K562 (cell line): Measurements from ENCODE around the gene MYG1. TPM values are rescaled to one million over a fixed set of nuclear protein-coding genes. Genes with fewer than 3 reads are reported as not detected.

ENCODE experiments used
- BCL6 ChIP-seq: fragments of 250-450 bp; sonication (Bioruptor Pico); IDR thresholded peaks from 2 replicates; pipeline ENCODE4 v1.4.0; 2020
- CBFB ChIP-seq: sonication (generic); formaldehyde crosslinking; IDR thresholded peaks from 2 replicates; pipeline ENCODE4 v1.4.0; 2020; ENCODE audit warnings: mild to moderate bottlenecking, missing genetic modification reagents
- DNMT1 ChIP-seq: fragments of 450-650 bp; IDR thresholded peaks from 2 replicates; pipeline ENCODE4 v1.6.1; 2016; ENCODE audit warnings: antibody characterized with exemption, mild to moderate bottlenecking
- DPF2 ChIP-seq: fragments of 450-650 bp; IDR thresholded peaks from 2 replicates; pipeline ENCODE4 v1.6.1; 2016
- FOXJ3 ChIP-seq: sonication (generic); formaldehyde crosslinking; IDR thresholded peaks from 2 replicates; pipeline ENCODE4 v1.4.0; 2020; ENCODE audit warnings: mild to moderate bottlenecking, missing genetic modification reagents
- GATAD2A ChIP-seq: fragments of 450-650 bp; IDR thresholded peaks from 2 replicates; pipeline ENCODE4 v1.6.1; 2017
- GTF2E2 ChIP-seq: fragments of 200-800 bp; sonication (Bioruptor generic); IDR thresholded peaks from 2 replicates; pipeline ENCODE4 v1.6.1; 2016; ENCODE audit warnings: missing genetic modification characterization, missing compliant biosample characterization
- GTF2F1 ChIP-seq: IDR thresholded peaks from 2 replicates; pipeline ENCODE4 v1.6.1; 2011; ENCODE audit warnings: low read depth, low read length, improper control_type of control experiment
- HNRNPUL1 ChIP-seq: fragments of 200-400 bp; formaldehyde crosslinking; IDR thresholded peaks from 2 replicates; pipeline ENCODE4 v1.6.1; 2017; ENCODE audit warnings: low read length
- KDM2B ChIP-seq: fragments of 250-450 bp; sonication (Bioruptor Pico); IDR thresholded peaks from 2 replicates; pipeline ENCODE4 v1.8.0; 2021; ENCODE audit warnings: mild to moderate bottlenecking, moderate library complexity
- MAZ ChIP-seq, 2 experiments: fragments of 450-650 bp in 1 of 2; sonication (generic) in 1 of 2; formaldehyde crosslinking; IDR thresholded peaks in 1 of 2; conservative IDR thresholded peaks in 1 of 2; 2 replicates each; pipeline versions ENCODE4 v1.4.0 to v1.5.0; 2020; ENCODE audit warnings: mild to moderate bottlenecking in 1 of 2, missing genetic modification reagents in 1 of 2
- MTF1 ChIP-seq: fragments of 250-450 bp; sonication (Bioruptor Pico); IDR thresholded peaks from 2 replicates; pipeline ENCODE4 v1.9.0; 2021; ENCODE audit warnings: moderate library complexity, mild to moderate bottlenecking, inconsistent platforms, borderline replicate concordance
- MYBL2 ChIP-seq, 2 experiments: fragments of 450-650 bp in 1 of 2; sonication (generic) in 1 of 2; formaldehyde crosslinking in 1 of 2; IDR thresholded peaks; 2 replicates each; pipeline versions ENCODE4 v1.6.1 to v1.8.1; 2017 to 2022; ENCODE audit warnings: borderline replicate concordance in 1 of 2, inconsistent platforms in 1 of 2, low read depth in 1 of 2, mild to moderate bottlenecking in 1 of 2, missing genetic modification reagents in 1 of 2, moderate library complexity in 1 of 2
- NCOR1 ChIP-seq: fragments of 450-650 bp; IDR thresholded peaks from 2 replicates; pipeline ENCODE4 v1.6.1; 2016; ENCODE audit warnings: mild to moderate bottlenecking, moderate library complexity
- NR4A1 ChIP-seq, 2 experiments: fragments of 250-450 bp in 1 of 2; fragments of 450-650 bp in 1 of 2; sonication (Bioruptor Pico) in 1 of 2; IDR thresholded peaks; 2 replicates each; pipeline versions ENCODE4 v1.4.0 to v1.6.1; 2016 to 2020; ENCODE audit warnings: mild to moderate bottlenecking in 2 of 2, missing compliant biosample characterization in 1 of 2, missing genetic modification characterization in 1 of 2, moderate library complexity in 1 of 2
- PHTF2 ChIP-seq: fragments of 250-450 bp; sonication (Bioruptor Pico); IDR thresholded peaks from 2 replicates; pipeline ENCODE4 v1.5.0; 2021; ENCODE audit warnings: mild to moderate bottlenecking
- RBBP5 ChIP-seq: fragments of 200-600 bp; sonication (generic); IDR thresholded peaks from 2 replicates; pipeline ENCODE4 v1.6.1; 2012; ENCODE audit warnings: borderline replicate concordance, mild to moderate bottlenecking, low read length, control low read depth, inconsistent platforms; ENCODE audit not compliant: insufficient read depth, poor library complexity, severe bottlenecking
- RBM39 ChIP-seq: fragments of 200-400 bp; formaldehyde crosslinking; optimal IDR thresholded peaks from 2 replicates; pipeline ENCODE3; 2018; ENCODE audit warnings: low read depth, low read length
- SRF ChIP-seq, 2 experiments: fragments of 250-450, 450-650 bp in 1 of 2; sonication (Bioruptor Pico) in 1 of 2; sonication (generic) in 1 of 2; formaldehyde crosslinking; IDR thresholded peaks; 2 replicates each; pipeline versions ENCODE4 v1.5.0 to v1.5.1; 2020 to 2022; ENCODE audit warnings: mild to moderate bottlenecking in 1 of 2, missing genetic modification reagents in 1 of 2
- TCFL5 ChIP-seq: fragments of 250-450 bp; sonication (Bioruptor Pico); conservative IDR thresholded peaks from 2 replicates; pipeline ENCODE4 v1.6.1; 2021; ENCODE audit warnings: mild to moderate bottlenecking, moderate library complexity, matching md5 sums
- TEAD2 ChIP-seq: fragments of 450-650 bp; IDR thresholded peaks from 2 replicates; pipeline ENCODE4 v1.6.1; 2016; ENCODE audit warnings: missing genetic modification characterization, control low read depth, missing compliant biosample characterization
- ZNF197 ChIP-seq: fragments of 200-800 bp; sonication (Bioruptor generic); IDR thresholded peaks from 2 replicates; pipeline ENCODE4 v1.6.1; 2016; ENCODE audit warnings: low read depth, missing genetic modification characterization, missing compliant biosample characterization
- ZNF253 ChIP-seq: fragments of 250-450 bp; sonication (Bioruptor Pico); conservative IDR thresholded peaks from 2 replicates; pipeline ENCODE4 v1.6.1; 2021; ENCODE audit warnings: mild to moderate bottlenecking
- ZNF76 ChIP-seq: fragments of 250-450 bp; sonication (Bioruptor Pico); IDR thresholded peaks from 2 replicates; pipeline ENCODE4 v1.4.0; 2020; ENCODE audit warnings: mild to moderate bottlenecking, moderate library complexity, borderline replicate concordance
- ZSCAN29 ChIP-seq: fragments of 450-650 bp; IDR thresholded peaks from 2 replicates; pipeline ENCODE4 v1.6.1; 2017
- polyA plus RNA-seq, 8 experiments: library from polyadenylated mRNA; depleted of rRNA in 4 of 8; stranded (reverse) in 5 of 8; unstranded in 3 of 8; fragments of >200 nt; fragmentation: Nextera tagmentation in 2 of 8; fragmentation: Illumina TruSeq in 1 of 8; extraction: Ambion mirVana in 2 of 8; extraction: Trizol in 1 of 8; gene quantifications; 2 replicates each; pipeline versions ENCODE4 v1.2.1 to v1.2.3, GENCODE V29; 2011 to 2014; ENCODE audit warnings: inconsistent platforms in 1 of 8, missing spikeins in 1 of 8
- total RNA-seq, 7 experiments: library from RNA; depleted of rRNA in 6 of 7; stranded (reverse); fragments of >200 nt in 6 of 7; fragmentation: Illumina TruSeq in 2 of 7; extraction: Trizol in 2 of 7; gene quantifications; 2 replicates each; pipeline versions ENCODE4 v1.2.1 to v1.2.3, GENCODE V29; 2011 to 2021; ENCODE audit warnings: low replicate concordance in 1 of 7
- TF ChIP-seq, protein P1 (sequence below), 2 experiments: fragments of 150-350 bp in 1 of 2; IDR thresholded peaks; 2 replicates each; pipeline ENCODE4 v1.6.1; 2012 to 2016; ENCODE audit warnings: low read depth in 2 of 2, low read length in 2 of 2, mild to moderate bottlenecking in 1 of 2, moderate library complexity in 1 of 2

MYG1 gene
- total and polyA plus RNA-seq, 9 of the 15 experiments (the other 6 are each of a cell fraction or from before 2014, with no cell fraction given), result 0.45 to 5.6 (median 2.1) TPM

DNA sequence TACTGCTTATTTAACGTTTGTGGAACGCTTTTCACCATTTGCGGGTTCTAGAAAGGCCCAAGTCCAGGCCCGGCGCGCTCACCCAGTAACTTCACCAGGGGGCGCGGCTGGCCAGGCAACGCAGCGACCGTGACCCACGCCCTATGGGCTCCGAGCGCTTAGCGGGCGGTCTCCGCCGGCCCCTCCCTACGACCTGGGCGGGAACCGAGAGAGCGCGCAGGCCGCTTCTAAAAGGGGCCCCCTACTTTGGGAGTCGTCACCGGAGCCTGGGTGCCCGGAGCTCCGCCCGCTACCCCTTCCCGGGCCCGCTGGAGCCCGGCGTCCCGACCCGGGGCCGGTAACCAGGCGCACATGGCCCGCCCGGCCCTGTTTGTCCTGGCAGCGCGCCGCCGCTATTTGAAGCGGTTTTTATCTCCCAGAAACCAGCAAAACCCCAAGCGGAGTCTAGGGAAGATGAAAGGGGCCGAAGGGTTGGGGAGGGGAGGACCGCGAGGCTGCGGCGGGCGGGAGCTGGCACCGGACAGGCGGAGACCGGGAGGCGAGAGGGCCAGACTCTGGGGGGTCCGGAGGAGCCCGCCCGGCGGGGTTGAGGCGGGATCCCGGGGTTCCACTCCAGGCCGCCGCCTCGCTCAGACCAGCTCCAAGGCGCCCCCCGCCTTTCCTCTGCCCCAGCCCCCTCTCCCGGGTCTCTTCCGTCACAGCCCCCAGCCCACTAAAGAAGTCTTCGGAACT is 25.4 kb downstream of the MYG1 start (continued):
- TF ChIP-seq RBBP5, result peak; percentile 39
- TF ChIP-seq HNRNPUL1, result no peak
- peak; percentile 66; the same call in 1 of the 2 replicates for TF ChIP-seq GTF2E2 (tag)
- TF ChIP-seq CBFB (CRISPR knock-in tag), result no peak
- TF ChIP-seq NR4A1 (CRISPR knock-in tag; IDR thresholded peaks at IDR 0.05), result no peak; the same call in 1 of the 2 replicates
- TF ChIP-seq NR4A1 (tag; IDR thresholded peaks at IDR 0.05), result no peak
- 0 out of 2 replicates have a peak, but pooled peaks have one; percentile 29 for TF ChIP-seq GTF2F1
- TF ChIP-seq, protein P1, sequence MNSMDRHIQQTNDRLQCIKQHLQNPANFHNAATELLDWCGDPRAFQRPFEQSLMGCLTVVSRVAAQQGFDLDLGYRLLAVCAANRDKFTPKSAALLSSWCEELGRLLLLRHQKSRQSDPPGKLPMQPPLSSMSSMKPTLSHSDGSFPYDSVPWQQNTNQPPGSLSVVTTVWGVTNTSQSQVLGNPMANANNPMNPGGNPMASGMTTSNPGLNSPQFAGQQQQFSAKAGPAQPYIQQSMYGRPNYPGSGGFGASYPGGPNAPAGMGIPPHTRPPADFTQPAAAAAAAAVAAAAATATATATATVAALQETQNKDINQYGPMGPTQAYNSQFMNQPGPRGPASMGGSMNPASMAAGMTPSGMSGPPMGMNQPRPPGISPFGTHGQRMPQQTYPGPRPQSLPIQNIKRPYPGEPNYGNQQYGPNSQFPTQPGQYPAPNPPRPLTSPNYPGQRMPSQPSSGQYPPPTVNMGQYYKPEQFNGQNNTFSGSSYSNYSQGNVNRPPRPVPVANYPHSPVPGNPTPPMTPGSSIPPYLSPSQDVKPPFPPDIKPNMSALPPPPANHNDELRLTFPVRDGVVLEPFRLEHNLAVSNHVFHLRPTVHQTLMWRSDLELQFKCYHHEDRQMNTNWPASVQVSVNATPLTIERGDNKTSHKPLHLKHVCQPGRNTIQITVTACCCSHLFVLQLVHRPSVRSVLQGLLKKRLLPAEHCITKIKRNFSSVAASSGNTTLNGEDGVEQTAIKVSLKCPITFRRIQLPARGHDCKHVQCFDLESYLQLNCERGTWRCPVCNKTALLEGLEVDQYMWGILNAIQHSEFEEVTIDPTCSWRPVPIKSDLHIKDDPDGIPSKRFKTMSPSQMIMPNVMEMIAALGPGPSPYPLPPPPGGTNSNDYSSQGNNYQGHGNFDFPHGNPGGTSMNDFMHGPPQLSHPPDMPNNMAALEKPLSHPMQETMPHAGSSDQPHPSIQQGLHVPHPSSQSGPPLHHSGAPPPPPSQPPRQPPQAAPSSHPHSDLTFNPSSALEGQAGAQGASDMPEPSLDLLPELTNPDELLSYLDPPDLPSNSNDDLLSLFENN (IDR thresholded peaks at IDR 0.05; ENCODE audit: low read depth in 2 of 2, low read length in 2 of 2), result 0 out of 4 replicates have a peak, but pooled peaks of 1 of the 2 experiments have one; percentile 9
- no peak for TF ChIP-seq ZNF253 (CRISPR knock-in tag)
- no peak for TF ChIP-seq TCFL5 (CRISPR knock-in tag)
- TF ChIP-seq RBM39, result no peak
- TF ChIP-seq ZNF197 (CRISPR knock-in tag), result no peak
- TF ChIP-seq NCOR1, result no peak
- TF ChIP-seq SRF (CRISPR knock-in tag; IDR thresholded peaks at IDR 0.05), result peak in 1 of 2 experiments; percentile 60; a peak in 1 of 4 replicates
- no peak for TF ChIP-seq FOXJ3 (CRISPR knock-in tag)
- TF ChIP-seq PHTF2 (CRISPR knock-in tag), result no peak
- TF ChIP-seq MAZ (CRISPR knock-in tag; conservative IDR thresholded peaks at IDR 0.05 in 1 of 2, IDR thresholded peaks at IDR 0.05 in 1 of 2), result peak; percentile 90 to 91
- TF ChIP-seq ZSCAN29, result 0 out of 2 replicates have a peak, but pooled peaks have one; percentile 42
- TF ChIP-seq ZNF76 (CRISPR knock-in tag), result 0 out of 2 replicates have a peak, but pooled peaks have one; percentile 35
- no peak for TF ChIP-seq MYBL2 (IDR thresholded peaks at IDR 0.05; ENCODE audit: low read depth)
- TF ChIP-seq MYBL2 (CRISPR knock-in tag; IDR thresholded peaks at IDR 0.05; ENCODE audit: borderline replicate concordance), result no peak
- no peak for TF ChIP-seq GATAD2A
- TF ChIP-seq DPF2, result 0 out of 2 replicates have a peak, but pooled peaks have one; percentile 20
- TF ChIP-seq DNMT1, result no peak
- TF ChIP-seq KDM2B, result peak; percentile 93
- TF ChIP-seq BCL6, result no peak
- no peak for TF ChIP-seq TEAD2 (tag)
- no peak for TF ChIP-seq MTF1 (CRISPR knock-in tag)
